HG02759 (cell line): ENCODE data around the gene CRIP2.

ENCODE experiments used
- ATAC-seq: cut with Tn5 transposase; IDR thresholded peaks from one replicate; pipeline ENCODE4 v1.9.1; 2021; ENCODE audit warnings: mild to moderate bottlenecking, moderate library complexity; ENCODE audit not compliant: unreplicated experiment

CRIP2 gene

DNA sequence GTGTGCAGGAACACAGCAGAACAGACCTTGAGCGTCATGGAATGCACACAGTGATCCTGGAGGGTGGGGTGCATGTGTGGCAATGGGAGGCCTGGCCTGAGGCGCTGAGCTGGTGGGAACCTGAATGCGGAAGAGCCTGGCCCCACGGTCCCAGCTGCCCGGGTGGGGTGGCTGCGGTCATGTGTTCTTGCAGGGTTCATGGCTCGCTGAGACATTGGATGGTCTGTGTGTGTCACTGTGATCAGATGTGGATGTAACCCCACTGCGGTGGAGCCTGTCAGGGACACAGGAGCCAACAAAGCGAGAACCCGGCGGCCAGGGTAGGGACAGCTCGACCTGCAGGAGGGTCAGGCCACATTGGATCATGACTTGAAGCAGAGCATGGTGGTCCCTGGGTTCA, 31.8 kb upstream of the CRIP2 start:
- no peak for ATAC-seq

DNA sequence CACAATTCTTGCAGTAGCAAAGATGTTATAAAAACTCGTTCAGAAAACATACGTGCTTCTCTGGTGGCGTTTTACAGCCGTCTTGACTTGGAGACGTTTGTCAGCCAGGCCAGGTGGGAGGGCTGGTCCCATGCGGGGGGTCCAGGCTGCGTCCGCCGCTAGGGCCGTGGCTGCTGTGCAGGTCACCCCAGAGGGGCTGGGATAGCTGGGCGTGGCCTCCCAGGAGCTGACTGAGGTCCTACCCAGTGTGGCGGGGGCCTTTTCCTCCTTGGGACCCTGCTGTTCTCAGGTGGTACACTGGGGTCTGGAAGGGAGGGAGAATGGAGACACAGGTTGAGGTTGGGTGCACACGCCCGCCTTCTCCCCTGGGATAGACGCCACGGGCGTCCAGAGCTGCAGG, 29.8 kb upstream of the CRIP2 start:
- no peak for ATAC-seq

DNA sequence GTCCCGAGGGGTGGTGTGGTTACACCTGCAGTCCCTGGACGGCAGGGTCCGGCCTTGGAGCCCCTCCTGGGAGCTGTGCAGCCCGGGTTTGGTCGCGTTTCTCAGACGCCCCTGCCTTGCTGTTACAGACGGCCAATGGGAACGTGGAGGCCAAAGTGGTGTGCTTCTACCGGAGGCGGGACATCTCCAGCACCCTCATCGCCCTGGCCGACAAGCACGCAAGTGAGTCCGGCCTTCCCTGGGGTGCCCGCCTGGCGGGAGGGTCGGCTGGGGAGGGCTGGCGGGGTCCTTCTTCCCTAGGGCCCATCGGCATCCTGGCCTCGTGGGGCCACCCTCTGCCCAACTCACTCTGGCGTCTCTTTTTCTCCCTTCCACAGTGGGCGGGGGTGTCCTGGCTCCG, 29.3 kb upstream of the CRIP2 start:
- no peak for ATAC-seq

DNA sequence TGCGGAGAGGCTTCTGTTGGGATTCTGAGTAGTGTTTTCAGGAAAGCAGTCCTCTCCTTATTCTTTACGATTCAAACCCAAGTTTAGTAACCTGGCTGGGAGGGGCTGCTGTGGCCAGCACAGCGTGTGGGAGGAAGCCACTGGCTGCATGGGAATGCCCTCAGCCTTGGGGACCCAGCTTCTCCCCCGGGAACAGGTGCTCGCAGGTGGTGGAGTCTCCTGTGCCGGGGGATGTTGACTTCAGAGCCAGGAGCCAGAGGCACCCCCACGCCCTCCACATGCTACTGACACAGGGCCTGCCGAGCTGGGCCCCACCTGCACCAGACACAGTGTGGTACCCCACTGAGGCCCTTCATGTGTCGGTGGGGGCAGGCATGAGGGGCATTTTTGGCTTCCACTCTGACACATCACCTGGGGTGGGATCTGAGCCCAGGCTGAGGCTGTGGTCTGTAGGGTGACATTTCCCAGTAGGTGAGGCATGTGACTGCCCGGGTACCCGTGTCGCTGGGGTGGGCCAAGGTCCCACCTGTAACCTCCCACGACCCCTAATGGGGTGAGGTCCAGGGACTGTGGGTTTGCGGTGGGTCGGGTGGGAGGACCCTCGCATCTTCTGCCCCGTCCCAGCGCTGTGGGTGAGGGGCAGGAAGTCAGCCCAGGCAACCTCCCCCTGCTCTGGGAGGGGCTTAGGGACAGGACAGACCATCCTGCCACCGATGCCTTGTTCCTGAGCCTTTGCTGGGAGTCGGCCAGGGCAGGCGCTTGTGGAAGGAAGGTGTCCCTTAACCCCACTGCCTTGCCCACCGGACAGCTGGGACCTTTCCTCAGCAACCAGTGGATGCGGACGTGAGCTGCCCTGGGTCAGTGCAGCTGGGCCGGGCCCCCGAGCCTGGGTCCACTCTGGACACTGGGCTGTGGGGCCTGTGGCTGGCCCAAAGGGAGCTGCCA, 28.4 kb upstream of the CRIP2 start:
- ATAC-seq = no peak

DNA sequence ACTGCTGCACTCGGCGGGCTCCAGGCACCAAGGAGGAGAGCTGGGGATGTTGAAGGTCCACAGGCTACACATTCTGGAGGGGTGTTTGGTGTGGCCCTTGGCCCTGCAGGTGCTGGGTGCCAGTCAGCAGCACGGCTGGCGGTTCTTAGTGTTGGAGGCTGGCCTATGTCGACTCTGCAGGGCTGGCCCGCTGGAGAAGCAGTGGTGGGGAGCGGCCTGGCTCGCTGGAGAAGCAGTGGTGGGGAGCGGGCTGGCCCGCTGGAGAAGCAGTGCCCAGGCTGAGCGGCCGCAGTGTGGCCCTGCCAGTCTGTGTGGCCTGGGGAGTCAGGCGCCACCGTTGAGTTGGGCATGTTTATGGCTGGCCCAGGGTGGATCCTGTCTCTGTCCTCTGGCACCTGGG, 27.6 kb upstream of the CRIP2 start:
- ATAC-seq = no peak

DNA sequence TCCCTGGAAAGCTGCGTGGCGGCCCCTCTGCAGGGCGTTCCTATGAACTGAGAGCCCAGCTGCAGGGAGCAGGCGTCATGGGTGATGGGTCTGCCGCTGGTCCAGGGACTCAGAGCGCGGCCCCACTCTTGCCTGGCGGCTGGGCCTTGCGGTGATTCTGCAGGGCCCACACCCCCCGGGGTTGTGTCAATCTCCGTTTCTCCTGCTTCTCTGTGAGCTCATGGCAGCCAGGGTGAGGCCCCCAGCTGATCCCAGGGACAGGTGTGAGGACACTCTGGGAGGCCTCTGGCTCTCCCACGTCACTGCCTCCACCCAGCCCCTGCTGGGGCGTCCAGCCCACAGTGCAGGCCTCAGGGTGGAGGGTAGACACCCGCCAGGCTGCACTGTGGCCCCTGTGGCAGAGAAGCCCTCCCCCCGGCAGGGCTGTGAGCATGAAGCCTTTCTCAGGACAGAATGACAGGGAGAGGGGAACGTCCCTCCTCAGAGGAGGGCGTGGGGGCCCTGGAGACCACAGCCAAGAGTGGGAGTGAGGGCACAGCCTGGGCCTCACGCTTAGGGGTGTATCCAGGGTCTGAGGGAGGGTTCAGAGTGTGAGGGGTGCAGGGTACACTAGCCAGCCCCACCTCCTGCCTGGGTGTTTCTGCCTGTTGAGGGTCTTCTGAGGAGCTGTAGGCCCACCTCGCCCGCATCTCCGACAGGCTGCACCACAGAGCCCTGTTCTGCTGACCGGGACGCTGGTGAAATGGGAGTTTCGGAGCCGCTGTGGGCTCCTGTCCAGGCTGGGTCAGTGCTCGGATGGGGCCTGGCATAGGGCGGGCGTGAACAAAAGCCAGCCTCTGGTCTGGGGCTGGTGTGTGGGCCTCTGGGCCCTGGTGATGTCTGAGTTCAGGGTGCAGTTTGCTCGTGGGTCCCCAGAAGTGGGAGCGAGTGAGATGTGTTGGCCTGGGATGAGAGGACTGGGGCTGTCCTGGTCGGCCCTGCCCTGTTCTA, 26.7 kb upstream of the CRIP2 start:
- ATAC-seq = no peak

DNA sequence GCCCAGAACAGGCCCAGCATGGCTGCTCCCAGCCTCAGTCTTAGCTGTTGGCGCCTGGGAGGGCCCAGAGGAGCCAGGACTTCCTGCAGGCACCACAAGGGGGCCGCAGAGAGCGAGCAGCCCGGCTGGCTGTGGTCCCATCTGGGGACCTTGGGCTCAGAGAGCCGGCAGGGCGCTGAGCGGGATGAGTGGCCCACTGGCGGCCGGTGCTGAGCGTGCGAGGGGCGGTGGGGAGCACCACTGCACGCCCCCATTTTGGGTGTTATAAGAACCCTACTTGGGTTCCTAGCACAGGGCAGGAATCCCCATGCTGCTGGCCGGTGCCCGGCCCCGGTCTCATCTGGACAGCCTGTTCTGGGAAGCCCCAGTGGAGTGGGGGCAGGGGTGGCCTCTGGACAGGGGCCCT, 25.9 kb upstream of the CRIP2 start:
- ATAC-seq = peak; percentile 57

DNA sequence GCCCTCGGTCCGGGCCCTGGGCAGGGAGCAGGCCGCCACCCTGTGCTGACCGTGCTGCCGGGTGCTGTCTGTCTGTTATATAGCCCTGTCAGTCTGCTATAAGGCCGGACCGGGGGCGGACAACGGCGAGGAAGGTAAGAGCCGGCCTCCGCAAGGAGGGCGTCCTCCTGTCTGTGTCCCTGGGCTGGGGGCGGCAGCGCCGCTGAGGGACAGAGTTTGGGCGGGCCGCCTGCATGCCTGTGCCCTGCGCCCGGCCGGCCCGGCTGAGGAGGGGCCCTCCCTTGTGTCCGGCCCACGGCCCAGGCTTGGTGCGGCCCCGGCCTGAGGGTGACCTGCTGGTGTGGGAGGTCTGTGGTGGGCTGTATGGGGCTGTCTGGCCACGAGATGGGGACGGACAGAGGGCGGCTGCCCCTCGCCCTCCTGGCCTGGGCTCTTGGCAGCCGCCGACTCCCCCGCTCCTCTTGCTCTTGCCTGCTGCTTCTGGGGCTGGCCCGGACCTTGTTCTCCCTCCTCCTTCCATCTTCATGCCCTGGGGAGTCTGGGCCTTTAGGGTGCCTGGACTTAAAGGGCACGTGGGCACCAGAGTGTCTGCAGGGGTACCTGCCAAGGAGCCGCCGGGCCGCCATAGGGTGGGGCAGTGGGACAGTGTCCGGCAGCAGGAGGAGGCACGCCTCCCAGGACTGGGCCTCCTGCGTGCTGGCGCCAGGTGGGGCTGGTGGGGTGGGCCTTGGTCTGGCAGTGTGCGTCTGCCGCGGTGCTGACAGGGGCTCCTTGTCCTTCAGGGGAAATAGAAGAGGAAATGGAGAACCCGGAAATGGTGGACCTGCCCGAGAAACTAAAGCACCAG, 25.1 kb upstream of the CRIP2 start:
- no peak for ATAC-seq

DNA sequence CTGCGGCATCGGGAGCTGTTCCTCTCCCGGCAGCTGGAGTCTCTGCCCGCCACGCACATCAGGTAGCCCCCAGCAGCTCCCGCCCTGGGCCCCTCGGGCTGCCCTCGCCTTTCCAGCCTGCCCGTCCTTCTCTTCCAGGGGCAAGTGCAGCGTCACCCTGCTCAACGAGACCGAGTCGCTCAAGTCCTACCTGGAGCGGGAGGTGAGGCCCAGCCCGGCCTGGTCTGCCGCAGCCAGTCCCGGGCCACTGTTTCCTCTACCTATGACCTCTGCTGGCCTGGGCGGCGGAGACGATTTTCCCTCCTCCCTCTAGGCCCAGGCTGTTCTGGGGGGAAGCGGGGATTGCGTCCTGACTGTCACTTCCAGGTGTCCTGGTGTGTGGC, 24.5 kb upstream of the CRIP2 start:
- ATAC-seq = no peak

DNA sequence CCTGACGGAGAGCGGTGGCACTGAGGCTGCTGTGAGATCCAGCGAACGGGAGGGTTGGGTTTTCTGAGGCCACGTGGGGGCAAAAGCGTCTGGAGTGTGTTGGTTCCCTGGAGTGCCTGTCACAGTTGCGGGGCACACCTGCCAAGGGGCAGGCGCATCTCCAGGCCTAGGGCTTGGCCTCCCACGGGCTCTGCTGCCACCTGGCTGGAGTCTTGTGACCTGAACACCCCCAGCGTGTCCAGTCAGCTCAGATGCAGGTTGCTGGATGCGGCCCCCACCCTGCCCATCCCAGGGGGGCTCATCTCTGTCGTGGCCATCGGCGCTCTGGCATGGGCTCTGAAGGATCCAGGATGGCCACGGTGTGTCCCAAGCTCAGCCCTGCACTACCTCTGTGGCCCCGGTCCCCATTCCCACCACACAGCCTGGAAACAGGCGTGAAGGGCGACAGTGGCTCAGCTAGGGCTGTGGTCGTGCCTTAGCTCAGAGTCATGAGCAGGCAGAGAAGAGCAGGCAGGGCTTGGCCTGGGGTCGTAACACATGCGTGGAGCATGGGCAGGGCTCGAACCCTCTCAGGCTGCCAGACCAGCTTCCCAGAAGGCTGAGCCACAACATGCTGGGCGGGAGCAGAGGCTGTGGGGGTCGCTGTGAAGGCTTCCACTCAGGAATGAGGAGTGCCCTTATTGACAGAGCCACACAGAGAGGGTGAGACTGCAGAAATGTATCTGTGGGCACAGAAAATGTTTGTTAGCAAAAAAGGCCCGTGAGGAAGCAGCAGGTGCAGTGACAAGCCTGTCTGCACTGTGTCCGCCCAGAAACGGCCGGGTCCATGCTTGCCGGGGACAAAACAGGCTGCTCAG, 23.5 kb upstream of the CRIP2 start:
- ATAC-seq = no peak

DNA sequence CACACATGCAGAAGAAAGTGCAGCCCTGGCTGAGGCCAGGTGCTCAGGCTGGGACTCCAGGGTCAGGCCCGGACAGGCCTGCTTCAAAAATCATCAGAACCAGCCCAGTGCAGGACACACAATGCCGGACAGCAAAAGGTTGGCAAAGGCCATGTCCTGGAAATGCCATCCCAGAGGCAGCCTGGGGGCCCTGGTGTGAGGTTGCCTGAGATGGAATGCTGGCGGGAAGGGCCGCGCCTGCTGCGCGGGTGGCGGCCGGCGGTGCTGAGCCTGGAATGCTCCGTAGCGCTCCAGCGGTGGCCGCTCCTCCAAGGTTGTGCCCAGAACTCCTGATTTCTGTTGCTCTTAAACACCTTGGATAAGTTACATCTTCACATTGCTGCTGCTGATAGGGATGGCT, 21.7 kb upstream of the CRIP2 start:
- ATAC-seq = no peak

DNA sequence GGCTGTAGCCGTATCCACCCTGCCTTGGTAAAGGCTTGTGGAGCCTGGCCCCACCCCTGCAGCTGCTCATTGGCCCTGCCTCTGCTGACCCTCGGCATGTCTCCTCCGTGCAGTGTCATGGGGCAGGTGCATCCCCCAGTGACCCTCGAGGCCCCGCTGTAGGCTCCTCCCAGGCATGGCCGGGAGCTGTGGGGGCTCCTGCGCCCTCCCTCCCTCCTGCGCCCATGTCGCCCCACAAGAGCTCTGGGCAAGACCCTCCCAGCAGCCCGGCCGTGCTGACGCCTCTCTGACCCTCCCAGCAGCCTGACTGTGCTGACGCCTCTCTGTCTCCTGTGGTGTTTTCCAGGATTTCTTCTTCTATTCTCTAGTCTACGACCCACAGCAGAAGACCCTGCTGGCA, 20.8 kb upstream of the CRIP2 start:
- no peak for ATAC-seq

DNA sequence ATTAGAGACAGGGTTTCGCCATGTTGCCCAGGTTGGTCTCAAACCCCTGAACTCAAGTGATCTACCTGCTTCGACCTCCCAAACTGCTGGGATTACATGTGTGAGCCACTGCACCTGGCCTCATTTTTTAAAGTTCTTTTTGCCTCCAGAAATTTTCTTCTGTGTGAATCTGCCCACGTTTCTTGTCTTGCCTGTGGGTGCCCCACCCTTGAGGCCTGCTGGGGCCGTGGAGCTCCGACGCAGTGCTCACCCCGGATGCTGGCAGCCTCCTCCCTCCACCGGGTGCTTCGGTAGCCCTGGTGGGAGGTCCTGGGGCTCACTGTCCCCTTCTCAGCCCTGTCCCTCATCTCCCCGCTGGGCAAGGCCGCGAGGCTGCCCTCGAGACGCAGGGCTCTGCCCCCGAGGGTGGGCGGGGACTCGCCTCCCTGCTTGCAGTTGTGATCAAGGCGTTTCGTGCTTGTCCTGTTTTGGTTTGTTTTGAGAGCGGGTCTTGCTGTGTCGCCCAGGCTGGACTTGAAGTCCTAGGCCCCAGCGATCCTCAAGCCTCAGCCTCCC, 19.5 kb upstream of the CRIP2 start:
- no peak for ATAC-seq

DNA sequence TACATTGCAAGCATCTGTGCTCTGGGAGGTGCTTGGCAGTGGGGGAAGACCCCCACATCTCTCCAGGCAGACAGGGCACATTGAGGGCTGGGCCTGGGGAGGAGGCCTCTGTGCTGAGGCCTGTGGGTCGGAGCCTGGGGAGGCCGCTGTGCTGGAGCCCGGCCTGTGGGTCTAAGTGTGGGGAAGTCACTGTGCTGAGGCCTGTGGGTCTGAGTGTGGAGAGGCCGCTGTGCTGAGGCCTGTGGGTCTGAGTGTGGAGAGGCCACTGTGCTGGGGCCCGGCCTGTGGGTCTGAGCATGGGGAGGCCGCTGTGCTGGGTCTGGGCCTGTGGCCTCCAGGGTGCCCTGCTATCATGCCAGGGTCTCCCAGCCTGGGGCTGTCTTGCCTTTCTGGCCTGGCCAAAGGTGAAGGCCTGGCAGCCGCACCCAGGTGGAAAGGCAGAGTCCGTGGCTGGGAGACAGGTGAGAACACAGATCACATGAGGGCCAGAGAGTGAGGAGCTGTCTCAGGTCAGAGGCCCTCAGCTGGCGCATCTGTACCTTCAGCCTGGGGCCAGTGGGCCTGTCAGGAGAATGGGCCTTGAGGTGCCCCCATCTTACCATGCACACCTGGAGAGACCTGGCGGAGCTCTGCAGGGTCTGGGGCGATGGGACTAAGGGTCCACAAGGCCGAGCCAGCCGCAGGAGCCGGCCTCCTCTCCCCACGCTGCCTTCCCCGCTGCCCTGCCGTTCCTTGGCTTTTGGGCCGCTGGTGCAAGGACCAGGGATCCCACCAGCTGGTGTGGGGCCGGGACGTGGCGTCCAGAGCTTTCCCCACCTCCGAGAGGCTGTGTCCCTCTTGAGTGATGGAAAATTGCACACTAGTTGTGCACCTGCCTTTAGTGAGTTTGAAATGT, 18.6 kb upstream of the CRIP2 start:
- ATAC-seq = no peak

DNA sequence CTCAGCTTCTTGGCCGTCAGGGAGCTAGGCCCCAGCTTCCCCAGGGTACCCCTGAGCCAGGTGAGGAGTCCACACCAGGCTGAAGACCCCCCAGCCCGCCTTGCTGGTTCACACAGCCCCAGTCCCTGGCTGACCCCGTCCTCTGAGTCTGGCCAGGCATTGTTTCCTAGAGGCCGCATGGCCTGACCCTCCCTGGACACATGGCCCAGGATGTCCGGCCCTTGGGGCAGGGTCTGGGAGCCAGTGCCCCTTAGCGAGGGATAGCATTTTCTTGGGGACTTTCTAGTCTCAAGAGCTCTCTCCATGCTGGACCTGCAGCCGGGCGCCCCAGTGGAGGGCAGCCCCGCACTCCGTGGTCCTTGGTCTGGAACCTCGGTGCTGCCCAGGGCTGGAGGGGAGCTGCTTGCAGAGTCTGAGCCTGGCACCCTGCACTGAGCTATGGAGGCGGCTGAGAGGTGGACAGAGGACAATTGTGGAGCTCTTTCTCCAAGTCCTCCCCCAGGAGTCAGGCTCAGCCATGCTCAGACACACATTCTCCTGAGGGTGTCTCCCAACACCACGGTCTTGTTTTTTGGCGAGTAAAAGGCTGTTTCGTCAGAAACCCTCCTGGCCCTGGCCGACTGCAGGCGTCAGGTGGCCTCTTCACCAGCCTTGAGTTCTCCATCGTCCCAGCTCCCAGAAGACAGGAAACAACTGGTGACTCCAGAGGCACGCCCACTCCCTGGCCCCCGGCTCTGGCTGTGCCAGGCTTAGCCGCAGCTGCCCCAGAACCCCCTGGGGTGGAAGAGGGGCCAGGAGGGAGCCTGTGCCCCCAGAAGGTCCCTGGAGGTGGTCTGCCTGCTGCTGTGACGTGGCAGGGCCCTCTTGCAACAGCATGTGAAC, 17.6 kb upstream of the CRIP2 start:
- no peak for ATAC-seq

DNA sequence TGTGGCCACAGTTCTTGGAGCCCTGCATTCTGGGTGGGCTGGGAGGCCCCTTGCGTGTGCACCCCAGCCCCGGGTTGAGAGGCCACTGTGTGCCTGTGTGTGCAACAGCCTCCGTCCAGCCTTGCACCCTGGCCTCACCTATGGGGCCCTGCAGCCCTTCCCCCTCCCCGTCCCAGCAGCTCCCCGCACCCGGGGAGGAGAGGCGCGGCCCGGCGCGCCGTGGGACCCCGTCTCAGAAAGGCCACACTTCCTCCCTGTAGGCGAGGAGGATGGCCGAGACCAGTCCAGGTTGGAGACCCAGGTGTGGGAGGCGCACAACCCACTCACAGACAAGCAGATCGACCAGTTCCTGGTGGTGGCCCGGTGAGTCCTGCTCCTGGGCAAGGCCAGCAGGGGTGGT, 16.6 kb upstream of the CRIP2 start:
- ATAC-seq = no peak

DNA sequence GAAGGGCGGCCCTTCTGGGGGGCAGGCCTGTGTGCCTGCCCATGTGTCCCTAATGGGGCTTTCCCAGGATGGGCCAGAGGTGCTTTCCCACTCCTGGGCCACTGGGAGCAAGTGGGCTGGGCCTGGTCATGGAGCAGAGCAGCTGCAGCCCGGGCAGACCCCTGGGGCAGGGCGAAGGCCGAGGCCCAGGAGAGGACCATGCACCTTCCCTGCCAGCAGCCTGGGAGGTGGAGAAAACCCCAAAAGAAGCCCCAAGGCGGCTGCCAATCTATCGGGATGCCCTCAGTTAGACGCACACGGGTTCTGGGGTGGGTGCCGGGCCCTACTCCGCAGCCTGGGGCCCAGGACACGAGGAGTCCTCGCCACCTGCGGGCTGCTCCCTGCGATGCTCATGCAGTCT, 16.1 kb upstream of the CRIP2 start:
- no peak for ATAC-seq

DNA sequence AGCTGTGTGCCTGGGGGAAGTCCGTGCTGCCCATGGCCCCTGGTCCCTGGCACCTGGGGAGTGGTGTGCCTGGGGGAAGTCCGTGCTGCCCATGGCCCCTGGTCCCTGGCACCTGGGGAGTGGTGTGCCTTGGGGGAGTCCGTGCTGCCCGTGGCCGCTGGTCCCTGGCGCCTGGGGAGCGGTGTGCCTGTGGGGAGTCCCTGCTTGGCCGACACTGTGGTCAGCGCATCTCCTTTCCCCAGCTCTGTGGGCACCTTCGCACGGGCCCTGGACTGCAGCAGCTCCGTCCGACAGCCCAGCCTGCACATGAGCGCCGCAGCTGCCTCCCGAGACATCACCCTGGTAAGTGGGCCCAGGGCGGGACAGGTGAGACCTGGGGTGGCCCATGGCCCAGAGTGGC, 14.5 kb upstream of the CRIP2 start:
- no peak for ATAC-seq
